NCI-H524 treated with DMSO at 0.1 percent for 48 hours (cell line): ENCODE measurements around the gene GTSE1.

Experiments used
- DNase-seq: peaks from one replicate; lab custom pipeline; 2025; lab: John Stamatoyannopoulos, UW

The GTSE1 gene

GRCh38 chr22:46273432-46274148 lies 23.1 kb upstream of the GTSE1 start:
- DNase-seq = no peak

GRCh38 chr22:46274381-46274780 lies 22.3 kb upstream of the GTSE1 start:
- DNase-seq = no peak

- no peak for DNase-seq
These were observed 21.1 kb upstream of the GTSE1 start for GRCh38 chr22:46275455-46276122.

GRCh38 chr22:46276563-46276962 lies 20.1 kb upstream of the GTSE1 start:
- DNase-seq = no peak

GRCh38 chr22:46278656-46279645 lies 17.7 kb upstream of the GTSE1 start:
- DNase-seq = no peak

- no peak for DNase-seq
These were observed 16.4 kb upstream of the GTSE1 start for GRCh38 chr22:46280063-46280817.

- DNase-seq = no peak
These were observed 15.6 kb upstream of the GTSE1 start for GRCh38 chr22:46280999-46281623.

GRCh38 chr22:46281866-46282678 lies 14.6 kb upstream of the GTSE1 start:
- DNase-seq = no peak

GRCh38 chr22:46286006-46286405 lies 10.7 kb upstream of the GTSE1 start:
- DNase-seq = no peak

GRCh38 chr22:46286941-46287872 lies 9.5 kb upstream of the GTSE1 start:
- DNase-seq = no peak

- no peak for DNase-seq
These were observed 8.6 kb upstream of the GTSE1 start for GRCh38 chr22:46287873-46288751.

- no peak for DNase-seq
These were observed 7.8 kb upstream of the GTSE1 start for GRCh38 chr22:46288846-46289243.

GRCh38 chr22:46289244-46289891 lies 7.3 kb upstream of the GTSE1 start:
- no peak for DNase-seq

GRCh38 chr22:46290121-46290842 lies 6.4 kb upstream of the GTSE1 start:
- no peak for DNase-seq

GRCh38 chr22:46290843-46291785 lies 5.6 kb upstream of the GTSE1 start:
- no peak for DNase-seq

- DNase-seq = no peak
These were observed 4.5 kb upstream of the GTSE1 start for GRCh38 chr22:46292173-46292572.
